ENCODE measurements around the gene MRI1.

DNA sequence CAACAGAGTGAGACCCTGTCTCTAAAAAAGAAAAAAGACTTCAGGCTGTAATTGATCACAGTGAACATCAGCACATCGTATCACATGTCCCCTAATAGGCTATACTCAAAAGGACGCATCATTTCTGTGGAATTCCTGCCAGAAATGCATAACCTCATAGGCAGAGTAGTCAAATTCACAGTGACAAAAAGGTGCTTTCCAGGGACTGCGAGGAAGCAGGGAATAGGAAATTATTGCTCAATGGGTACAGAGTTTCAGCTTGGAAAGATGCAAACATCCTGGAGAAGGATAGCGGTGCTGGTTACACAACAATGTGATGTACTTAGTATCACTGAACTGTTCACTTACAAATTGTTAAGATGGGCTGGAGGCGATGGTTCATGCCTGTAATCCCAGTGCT lies 41.1 kb upstream of the MRI1 start:
- TF ChIP-seq EZH2phosphoT487 (IDR thresholded peaks at IDR 0.05; ENCODE audit: insufficient read depth, low read depth) (no peak), EZH2 (IDR thresholded peaks at IDR 0.05; ENCODE audit: insufficient read depth, poor library complexity, severe bottlenecking) (no peak)

All from GM23248 (cell line).